IMR-90 (cell line): Measurements from ENCODE around the gene OR2AP1. TPM values are rescaled to one million over a fixed set of nuclear protein-coding genes. Genes with fewer than 3 reads are reported as not detected.
"Not testable (repeated sequence)": the region's sequence is repeated elsewhere in the genome, so short reads cannot be mapped to it uniquely, and the experiment has no call there.

Experiments used
- ATAC-seq: fragments of 200-7000 bp; cut with Tn5 transposase; 2 replicates; pipeline ENCODE4 v1.9.1; 2020; ENCODE audit warnings: low read depth, mild to moderate bottlenecking, moderate library complexity
- BruUV-seq: library from RNA; stranded (reverse); fragments of 400-500 nt; replicated peaks from 2 replicates; lab custom pipeline; 2021; lab: Mats Ljungman, UMichigan
- CTCF ChIA-PET: fragments of 300-600 bp; formaldehyde crosslinking; extraction: SDS; loops from one replicate; lab custom pipeline; 2021; ENCODE audit warnings: antibody characterized with exemption; lab: Yijun Ruan, JAX
- POLR2A ChIA-PET: fragments of 300-600 bp; sonication (Branson Sonifier 250); formaldehyde crosslinking; loops from one replicate; lab custom pipeline; 2022; ENCODE audit warnings: antibody characterized with exemption; ENCODE audit not compliant: unreplicated experiment; lab: Charles Lee
- DNase-seq: peaks from one replicate; pipeline ENCODE4 v3.0.0; 2013
- H2AFZ ChIP-seq: replicated peaks from 2 replicates; pipeline ENCODE3; 2013; ENCODE audit warnings: low read length, mild to moderate bottlenecking; ENCODE audit not compliant: poor library complexity
- H2AK5ac ChIP-seq: 2 replicates; pipeline ENCODE4 v1.6.1; 2013; ENCODE audit warnings: low read depth, low read length, inconsistent platforms
- H2AK9ac ChIP-seq: replicated peaks from 2 replicates; pipeline ENCODE3; 2013; ENCODE audit warnings: mild to moderate bottlenecking, low read depth, low read length, moderate library complexity; ENCODE audit not compliant: poor library complexity
- H2BK120ac ChIP-seq: 2 replicates; pipeline ENCODE4 v1.6.1; 2013; ENCODE audit warnings: low read depth, low read length, inconsistent platforms
- H2BK15ac ChIP-seq: 3 replicates; pipeline ENCODE4 v1.6.1; 2013; ENCODE audit warnings: low read depth, low read length, inconsistent platforms
- H2BK20ac ChIP-seq: 2 replicates; pipeline ENCODE4 v1.6.1; 2013; ENCODE audit warnings: low read depth, mild to moderate bottlenecking, inconsistent platforms, low read length, moderate library complexity
- H2BK5ac ChIP-seq: 2 replicates; pipeline ENCODE4 v1.6.1; 2013; ENCODE audit warnings: mild to moderate bottlenecking, low read depth, low read length, inconsistent platforms; ENCODE audit not compliant: poor library complexity, severe bottlenecking
- H3K14ac ChIP-seq: replicated peaks from 2 replicates; pipeline ENCODE4 v1.6.1; 2013; ENCODE audit warnings: low read depth, low read length, inconsistent platforms
- H3K18ac ChIP-seq: 2 replicates; pipeline ENCODE4 v1.6.1; 2013; ENCODE audit warnings: low read depth, low read length, control low read depth
- H3K23ac ChIP-seq: 2 replicates; pipeline ENCODE4 v1.6.1; 2013; ENCODE audit warnings: low read depth, low read length, inconsistent platforms
- H3K27ac ChIP-seq: 2 replicates; pipeline ENCODE4 v1.5.1; 2013; ENCODE audit warnings: mild to moderate bottlenecking, control low read depth, low read length; ENCODE audit not compliant: insufficient read depth
- H3K27me3 ChIP-seq: 2 replicates; pipeline ENCODE4 v1.6.1; 2013; ENCODE audit warnings: low read length; ENCODE audit not compliant: control insufficient read depth, insufficient read depth
- H3K36me3 ChIP-seq: 2 replicates; pipeline ENCODE4 v1.6.1; 2013; ENCODE audit warnings: low read length, mixed read lengths; ENCODE audit not compliant: control insufficient read depth, insufficient read depth
- H3K4ac ChIP-seq: 2 replicates; pipeline ENCODE4 v1.6.1; 2013; ENCODE audit warnings: low read depth, low read length, inconsistent platforms
- H3K4me1 ChIP-seq: 2 replicates; pipeline ENCODE4 v1.6.1; 2013; ENCODE audit warnings: low read length, mixed read lengths; ENCODE audit not compliant: control insufficient read depth, insufficient read depth
- H3K4me2 ChIP-seq: 2 replicates; pipeline ENCODE4 v1.6.1; 2013; ENCODE audit warnings: low read depth, mild to moderate bottlenecking, control low read depth, low read length, moderate library complexity
- H3K4me3 ChIP-seq: 2 replicates; pipeline ENCODE4 v1.5.1; 2013; ENCODE audit warnings: low read depth, mild to moderate bottlenecking, control low read depth, low read length, moderate library complexity; ENCODE audit not compliant: insufficient read depth
- H3K56ac ChIP-seq: 2 replicates; pipeline ENCODE4 v1.6.1; 2013; ENCODE audit warnings: low read length, inconsistent platforms; ENCODE audit not compliant: insufficient read depth; ENCODE audit errors: extremely low read depth
- H3K79me1 ChIP-seq, 2 experiments: 2 replicates each; pipeline ENCODE4 v1.6.1; 2013; ENCODE audit warnings: low read length in 2 of 2, inconsistent platforms in 1 of 2, low read depth in 1 of 2
- H3K9ac ChIP-seq: 2 replicates; pipeline ENCODE4 v1.6.1; 2013; ENCODE audit warnings: low read depth, low read length, control low read depth
- H3K9me1 ChIP-seq: 2 replicates; pipeline ENCODE4 v1.6.1; 2013; ENCODE audit warnings: low read length, inconsistent platforms; ENCODE audit not compliant: insufficient read depth
- H3K9me3 ChIP-seq: 2 replicates; pipeline ENCODE4 v1.6.1; 2013; ENCODE audit warnings: low read length; ENCODE audit not compliant: control insufficient read depth, insufficient read depth
- H4K20me1 ChIP-seq: 2 replicates; pipeline ENCODE4 v1.6.1; 2013; ENCODE audit warnings: low read length, inconsistent platforms; ENCODE audit not compliant: insufficient read depth
- H4K5ac ChIP-seq: 2 replicates; pipeline ENCODE4 v1.6.1; 2013; ENCODE audit warnings: mild to moderate bottlenecking, low read depth, low read length, control low read depth
- H4K8ac ChIP-seq, 2 experiments: 2 replicates each; pipeline ENCODE4 v1.6.1; 2013; ENCODE audit warnings: low read depth in 2 of 2, low read length in 2 of 2, control low read depth in 1 of 2, inconsistent platforms in 1 of 2
- H4K91ac ChIP-seq: 2 replicates; pipeline ENCODE4 v1.6.1; 2013; ENCODE audit warnings: low read depth, low read length, inconsistent platforms; ENCODE audit not compliant: insufficient read depth
- WGBS, 2 experiments: methylation state at CpG; one replicate each; pipeline versions ENCODE4 v1.1.5 to v1.1.7; 2013; ENCODE audit warnings: missing lambda C conversion rate in 2 of 2; ENCODE audit not compliant: insufficient read length in 1 of 2; ENCODE audit errors: extremely low coverage in 2 of 2; 5-methylcytosine and 5-hydroxymethylcytosine counted together
- dilution Hi-C: fragments of 300-500 bp; cut with HindIII; formaldehyde crosslinking; loops from one replicate; pipeline ENCODE4 v1.14.3; 2018; ENCODE audit warnings: low sequenced_read_pairs; ENCODE audit not compliant: unreplicated experiment
- in situ Hi-C: fragments of 300-500 bp; cut with MboI; formaldehyde crosslinking; loops from 3 replicates; pipeline ENCODE4 v1.14.3; 2019; ENCODE audit warnings: low sequenced_read_pairs, inconsistent platforms, mixed read lengths
- intact Hi-C: fragments of 100-400 bp; cut with micrococcal nuclease; formaldehyde crosslinking; loops from 2 replicates; pipeline ENCODE4 v1.10.0; 2022
- polyA plus RNA-seq, 3 experiments: library from polyadenylated mRNA; depleted of rRNA; stranded (reverse); fragments of >200 nt; gene quantifications; 2 replicates each; pipeline ENCODE4 v1.2.3, GENCODE V29; 2012; ENCODE audit warnings: low replicate concordance in 1 of 3
- total RNA-seq: library from RNA; depleted of rRNA; stranded (reverse); fragments of >200 nt; gene quantifications from 2 replicates; pipeline ENCODE4 v1.2.3, GENCODE V29; 2012

The OR2AP1 gene
- total and polyA plus RNA-seq, 2 of the 4 experiments (the other 2 are of a cell fraction): not detected

DNA sequence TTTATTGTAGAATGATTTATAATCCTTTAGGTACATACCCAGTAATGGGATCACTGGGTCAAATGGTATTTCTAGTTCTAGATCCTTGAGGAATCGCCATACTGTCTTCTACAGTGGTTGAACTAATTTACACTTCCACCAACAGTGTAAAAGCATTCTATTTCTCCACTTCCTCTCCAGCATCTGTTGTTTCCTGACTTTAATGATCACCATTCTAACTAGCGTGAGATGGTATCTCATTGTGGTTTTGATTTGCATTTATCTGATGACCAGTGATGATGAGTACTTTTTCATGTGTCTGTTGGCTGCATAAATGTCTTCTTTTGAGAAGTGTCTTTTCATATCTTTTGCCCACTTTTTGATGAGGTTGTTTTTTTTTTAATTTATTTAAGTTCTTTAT, 24.0 kb upstream of the OR2AP1 start:
- H3K27ac ChIP-seq, H3K56ac ChIP-seq, H3K4me2 ChIP-seq, ATAC-seq, H3K18ac ChIP-seq, H4K8ac ChIP-seq, H3K27me3 ChIP-seq, BruUV-seq, in situ Hi-C loops, H3K9ac ChIP-seq, H3K79me1 ChIP-seq, H4K5ac ChIP-seq, intact Hi-C loops, H3K4me1 ChIP-seq, H3K14ac ChIP-seq, H3K23ac ChIP-seq, H4K20me1 ChIP-seq, DNase-seq, H3K9me1 ChIP-seq, H3K9me3 ChIP-seq, H3K4me3 ChIP-seq, H3K36me3 ChIP-seq, H2AFZ ChIP-seq, H2BK5ac ChIP-seq, CTCF ChIA-PET, H2AK5ac ChIP-seq, H2BK15ac ChIP-seq, H2BK120ac ChIP-seq, H2BK20ac ChIP-seq, dilution Hi-C loops, POLR2A ChIA-PET, H2AK9ac ChIP-seq, H3K4ac ChIP-seq, H4K91ac ChIP-seq: not testable (repeated sequence)
- no CpG with 5 or more reads among the region's 2 CpGs for WGBS, 2 experiments
